SH-SY5Y (cell line): Measurements from ENCODE around the gene COQ10A.

Source experiments
- GATA2 ChIP-seq: IDR thresholded peaks from 2 replicates; pipeline ENCODE4 v1.6.1; 2011; ENCODE audit warnings: mild to moderate bottlenecking, low read depth, low read length
- GATA3 ChIP-seq: IDR thresholded peaks from 2 replicates; pipeline ENCODE4 v1.6.1; 2011; ENCODE audit warnings: low read depth, mild to moderate bottlenecking, low read length, moderate library complexity

- TF ChIP-seq GATA2, result no peak
- no peak for TF ChIP-seq GATA3
Measured at GRCh38 chr12:56255671-56256070, 11.1 kb upstream of the COQ10A start.
